Activated T-cell treated with anti-CD3 and anti-CD28 coated beads for 48 hours (primary cell): ENCODE measurements around the gene ARHGAP23.
"Not testable (repeated sequence)": the region's sequence is repeated elsewhere in the genome, so short reads cannot be mapped to it uniquely, and the experiment has no call there.

Experiments
- DNase-seq: peaks from one replicate; pipeline ENCODE4 v3.0.0-alpha.2; 2020; ENCODE audit warnings: low read depth

Gene ARHGAP23

GRCh38 chr17:38512473-38513058, 84.3 kb downstream of the ARHGAP23 start:
- no peak for DNase-seq

DNA sequence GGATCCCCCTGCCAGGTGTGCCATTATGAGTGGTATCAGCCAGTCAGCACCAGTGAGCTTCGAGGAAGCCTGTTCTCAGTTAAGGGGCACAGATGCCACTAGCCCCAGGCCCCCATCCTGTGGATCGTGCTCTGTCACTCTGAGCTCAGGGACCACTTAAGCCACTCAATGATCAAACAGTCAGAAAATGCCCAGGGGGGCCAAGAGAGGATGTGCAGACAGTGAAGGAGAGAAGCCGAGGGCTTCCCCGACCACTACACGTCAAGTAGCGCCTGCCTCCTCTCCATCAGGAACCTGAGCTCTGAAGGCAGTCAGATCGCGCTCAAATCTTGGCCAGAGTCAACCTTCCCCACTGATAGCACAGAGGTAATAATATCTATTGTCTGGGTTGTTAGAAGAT, 98.3 kb downstream of the ARHGAP23 start:
- DNase-seq: not testable (repeated sequence)

- not testable (repeated sequence) for DNase-seq
Observed at GRCh38 chr17:38528141-38528540, 99.9 kb downstream of the ARHGAP23 start.

GRCh38 chr17:38530856-38531255, 102.6 kb downstream of the ARHGAP23 start:
- DNase-seq: not testable (repeated sequence)

DNA sequence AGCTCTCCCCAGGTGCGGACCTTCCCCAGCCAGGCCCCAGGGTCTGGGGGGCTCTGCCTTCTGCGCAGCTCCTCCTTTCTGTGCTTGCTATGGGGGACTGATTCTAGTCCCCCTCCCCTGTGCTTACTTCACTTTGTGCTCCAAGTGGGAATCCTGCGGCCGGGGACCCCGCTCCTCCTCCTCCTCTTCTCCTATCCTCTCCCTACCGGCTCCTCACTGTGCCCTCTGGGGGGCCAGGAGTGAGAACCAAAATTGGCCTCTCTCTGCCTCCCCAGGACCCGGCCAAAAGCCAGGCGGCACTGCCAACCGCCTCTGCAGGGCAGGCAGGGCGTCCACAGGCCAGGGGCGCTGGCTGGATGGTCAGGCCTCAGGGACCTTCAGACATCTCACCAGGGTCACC, 103.5 kb downstream of the ARHGAP23 start:
- not testable (repeated sequence) for DNase-seq

- DNase-seq: no peak
Observed at GRCh38 chr17:38532451-38532850, 104.2 kb downstream of the ARHGAP23 start.

DNA sequence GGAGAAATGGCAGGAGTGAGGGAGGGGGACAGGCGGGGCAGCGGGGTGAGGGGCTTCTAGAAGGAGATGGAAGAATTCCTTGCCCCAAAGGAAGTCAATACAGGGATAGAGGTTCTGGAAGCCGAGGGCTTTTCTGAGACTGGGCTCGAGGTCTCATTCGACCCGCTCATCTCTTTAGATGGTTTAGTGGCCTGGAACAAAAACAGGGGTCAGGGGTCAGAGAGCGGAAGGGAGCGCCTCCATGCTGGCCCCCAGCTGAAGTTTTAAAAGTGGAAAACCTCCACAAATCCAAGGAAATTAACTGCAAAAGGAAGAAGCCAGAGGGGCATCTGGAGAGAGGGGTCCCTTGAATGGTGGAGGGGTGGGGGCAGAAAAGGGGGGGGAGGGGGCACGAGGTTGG, 105.0 kb downstream of the ARHGAP23 start:
- no peak for DNase-seq

DNA sequence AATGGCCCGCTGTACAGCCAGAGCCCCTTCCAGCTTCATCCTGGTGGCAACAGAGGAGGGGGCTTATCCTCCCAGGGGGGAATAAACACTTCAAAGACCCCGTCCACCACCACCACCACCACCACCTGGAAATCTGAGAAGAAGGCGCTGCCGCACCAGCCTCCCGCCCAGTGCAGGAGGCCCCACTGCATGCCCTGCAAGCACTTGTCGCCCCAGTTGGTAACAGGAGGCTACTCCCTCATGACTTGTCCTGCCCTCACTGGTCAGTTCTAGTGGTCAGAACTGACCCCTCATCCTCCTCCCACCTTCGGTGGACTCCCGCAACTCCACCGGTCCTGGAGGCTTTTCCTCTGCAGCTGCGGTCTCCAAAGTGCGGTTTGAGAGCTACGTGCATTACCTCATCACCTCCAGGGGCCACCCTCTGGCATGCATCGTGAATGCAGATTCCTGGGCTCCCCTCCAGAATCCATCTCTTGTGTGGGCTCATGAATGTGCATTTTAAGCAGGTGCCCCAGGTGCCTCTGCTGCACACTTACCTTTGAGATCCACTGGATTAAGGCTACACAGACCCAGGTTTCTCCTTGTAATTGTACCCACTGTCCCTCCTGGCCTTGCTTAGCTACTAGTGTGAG, 105.7 kb downstream of the ARHGAP23 start:
- no peak for DNase-seq

DNA sequence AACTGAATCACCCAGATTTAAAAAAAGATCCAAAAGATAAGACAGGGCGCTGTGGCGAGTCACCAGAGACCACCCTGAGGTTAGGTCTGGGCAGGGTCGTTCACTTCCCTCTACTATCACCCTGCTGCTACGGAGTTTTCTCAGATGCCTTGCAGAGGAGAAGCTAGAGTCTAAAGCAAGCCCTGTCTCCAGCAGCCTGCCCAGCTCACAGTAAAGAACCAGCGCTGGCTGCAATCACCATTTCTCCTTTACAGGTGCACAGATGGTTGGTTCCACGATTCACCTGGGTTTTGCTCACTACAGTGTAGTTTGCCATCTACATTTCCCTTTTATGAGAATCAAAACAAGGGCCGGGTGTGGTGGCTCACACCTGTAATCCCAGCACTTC, 106.2 kb downstream of the ARHGAP23 start:
- no peak for DNase-seq

DNA sequence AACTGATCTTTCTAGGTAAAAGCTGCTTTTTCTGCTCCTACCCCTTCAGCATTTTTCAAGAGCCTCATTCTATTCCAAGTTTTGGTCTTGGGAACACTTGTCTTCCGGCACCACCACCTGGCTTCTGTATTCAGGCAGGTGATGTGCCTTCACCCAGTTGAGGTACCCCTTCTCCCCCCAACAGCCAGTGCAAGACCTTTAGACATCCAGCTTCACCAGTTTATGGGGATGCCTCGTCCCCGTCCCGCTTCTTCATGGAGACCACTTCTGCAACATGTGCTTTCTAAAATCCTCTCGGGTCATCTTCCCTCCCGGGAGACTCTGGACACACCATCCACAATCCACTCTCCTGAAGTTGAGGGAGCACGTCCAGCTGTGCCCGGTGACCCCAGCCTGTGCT, 107.6 kb downstream of the ARHGAP23 start:
- no peak for DNase-seq

DNA sequence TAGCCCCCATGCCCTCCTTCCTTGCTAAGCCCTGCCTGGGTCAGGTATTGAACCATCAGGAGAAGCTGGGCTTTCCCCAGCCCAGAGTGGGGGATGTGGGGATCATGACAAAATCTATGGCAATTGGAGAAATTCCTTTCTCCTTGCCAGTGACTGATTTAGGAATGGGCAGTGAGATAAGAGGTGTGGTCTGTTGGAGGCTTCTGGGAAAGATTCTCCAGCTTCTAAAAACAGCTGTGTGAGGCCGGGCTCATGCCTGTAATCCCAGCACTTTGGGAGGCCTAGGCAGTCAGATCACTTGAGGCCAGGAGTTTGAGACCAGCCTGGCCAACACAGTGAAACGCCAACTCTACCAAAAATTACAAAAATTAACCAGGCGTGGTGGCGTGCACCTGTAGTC, 108.4 kb downstream of the ARHGAP23 start:
- no peak for DNase-seq

DNA sequence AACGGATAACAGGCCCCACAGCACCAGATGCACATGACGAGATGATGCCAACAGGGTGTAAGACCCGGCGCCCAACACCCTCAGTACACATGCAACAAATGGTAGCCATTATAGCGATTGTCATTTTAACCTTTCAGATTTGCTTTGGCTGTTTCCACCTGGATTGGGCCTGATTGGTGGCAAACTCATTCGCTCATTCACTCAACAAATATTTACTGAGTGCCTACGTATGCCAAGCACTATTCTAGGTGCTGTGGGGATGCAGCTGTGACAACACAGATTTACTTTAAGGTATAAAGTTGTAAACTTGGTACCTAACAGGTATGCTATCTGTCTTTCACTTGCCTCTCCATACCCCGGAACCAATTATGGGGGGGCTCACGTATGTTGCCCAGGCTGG, 110.6 kb downstream of the ARHGAP23 start:
- no peak for DNase-seq

DNA sequence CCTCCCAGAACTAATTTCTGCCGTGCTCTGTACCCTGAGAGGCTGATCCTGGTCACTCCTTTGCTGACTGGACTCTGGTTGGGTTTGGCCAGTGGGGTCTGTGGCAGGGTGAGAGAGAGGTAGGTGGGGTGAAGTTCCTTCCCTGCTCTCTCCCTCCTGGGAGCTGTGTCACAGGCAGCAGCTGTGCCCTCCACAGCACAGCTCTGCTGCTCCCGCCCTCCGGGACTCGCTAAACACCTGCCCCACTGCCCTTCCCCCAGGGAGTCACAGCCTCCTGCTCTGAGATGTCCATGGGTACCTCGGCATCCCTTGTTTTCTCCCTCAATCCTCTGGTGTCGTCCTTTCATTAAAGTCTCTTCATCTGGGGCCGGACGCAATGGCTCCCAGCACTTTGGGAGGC, 111.1 kb downstream of the ARHGAP23 start:
- DNase-seq: no peak

GRCh38 chr17:38540514-38541045, 112.3 kb downstream of the ARHGAP23 start:
- no peak for DNase-seq

- DNase-seq: no peak
Observed at GRCh38 chr17:38541281-38541680, 113.0 kb downstream of the ARHGAP23 start.

GRCh38 chr17:38542286-38542685, 114.0 kb downstream of the ARHGAP23 start:
- no peak for DNase-seq

GRCh38 chr17:38543403-38544174, 115.3 kb downstream of the ARHGAP23 start:
- DNase-seq: no peak

DNA sequence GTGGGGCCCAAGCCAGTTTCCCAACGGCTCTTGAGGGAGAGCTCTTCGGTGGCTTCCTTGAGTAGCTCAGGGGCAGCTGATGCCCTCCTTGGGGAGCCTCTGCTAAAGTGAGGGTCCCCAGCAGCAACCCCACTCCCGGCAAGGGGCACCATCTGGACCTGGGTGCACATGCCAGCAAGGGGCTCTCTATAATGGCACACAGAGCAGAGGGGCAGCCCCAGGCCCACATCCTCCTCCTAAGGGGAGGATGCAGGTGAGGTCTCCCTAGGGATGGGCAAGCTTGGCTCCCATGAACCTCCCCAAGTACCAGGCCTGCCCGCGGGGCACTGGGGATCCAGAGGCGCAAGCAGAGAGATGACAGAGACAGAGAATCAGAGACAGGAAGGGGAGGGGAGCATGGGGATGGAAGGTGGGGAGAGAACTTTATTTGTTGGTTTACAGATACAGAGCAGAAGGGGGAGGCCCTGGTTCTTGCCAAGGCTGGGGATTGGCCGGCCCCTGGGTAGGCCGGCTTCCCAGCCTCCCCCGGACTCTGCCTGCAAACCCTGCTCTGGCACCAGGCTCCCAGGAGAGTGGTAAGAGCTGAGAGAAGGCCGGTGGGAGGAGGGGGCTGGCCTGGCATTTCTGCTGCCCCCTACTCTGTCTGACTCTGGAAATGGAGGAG, 116.0 kb downstream of the ARHGAP23 start:
- DNase-seq: no peak

- no peak for DNase-seq
Observed at GRCh38 chr17:38544839-38545209, 116.6 kb downstream of the ARHGAP23 start.

- no peak for DNase-seq
Observed at GRCh38 chr17:38545531-38546225, 117.4 kb downstream of the ARHGAP23 start.

- DNase-seq: no peak
Observed at GRCh38 chr17:38546396-38546795, 118.1 kb downstream of the ARHGAP23 start.

- DNase-seq: no peak
Observed at GRCh38 chr17:38547444-38547843, 119.2 kb downstream of the ARHGAP23 start.
